ENCODE results near the gene PHIP. TPM values are rescaled to one million over a fixed set of nuclear protein-coding genes. Genes with fewer than 3 reads are reported as not detected.

PHIP gene
- total RNA-seq, 4 donors from 2014 or later = 12.1 to 34.5 (median 20.7) TPM

- in situ Hi-C loops (cut with MboI; ENCODE audit: low pct_ligation_motif_present in 1 of 4, low pct_unique_long_range_greater_than_20kb in 1 of 4, low sequenced_read_pairs in 3 of 4) = no loop called here
- Histone ChIP-seq H3K4me1 (peaks cover 0 to 9% (median 2%) of the 10 kb centered on the region in 4 donors), H3K4me3 (no peak overlapping the region), H3K36me3 (peaks cover 0 to 12% (median 5%) of the 10 kb centered on the region in 4 donors), H3K9me3 (no peaks in the 10 kb centered on the region), H3K27ac (no peak overlapping the region), H3K27me3 (no peaks in the 10 kb centered on the region)
- TF ChIP-seq POLR2AphosphoS5 (IDR thresholded peaks at IDR 0.05) (no peak), POLR2A (IDR thresholded peaks at IDR 0.05) (no peak), CTCF (IDR thresholded peaks at IDR 0.05) (no peak), EP300 (IDR thresholded peaks at IDR 0.05; ENCODE audit: low read depth) (no peak)
- 80 to 94% methylated on average over 1 of the region's 1 CpG for WGBS, 2 donors (ENCODE audit: low coverage in 1 of 2)
- DNase-seq = no peak
- intact Hi-C loops (cut with DNase I; ENCODE audit: low total_unique reads) = no loop called here
Measured at GRCh38 chr6:79009819-79010218, 68.2 kb downstream of the PHIP start.

- H3K36me3 ChIP-seq = peaks cover 0 to 29% (median 11%) of the 10 kb centered on the region in 4 donors
- H3K4me1 ChIP-seq = peaks cover 0 to 9% (median 2%) of the 10 kb centered on the region in 4 donors
- TF ChIP-seq POLR2A (IDR thresholded peaks at IDR 0.05) = no peak
- no peak for TF ChIP-seq POLR2AphosphoS5 (IDR thresholded peaks at IDR 0.05)
- no peak for TF ChIP-seq EP300 (IDR thresholded peaks at IDR 0.05; ENCODE audit: low read depth)
- no peak for TF ChIP-seq CTCF (IDR thresholded peaks at IDR 0.05)
- no peaks in the 10 kb centered on the region for H3K27me3 ChIP-seq
- 76 to 100% methylated on average over 1 of the region's 1 CpG for WGBS, 2 donors (ENCODE audit: low coverage in 1 of 2)
- H3K9me3 ChIP-seq = no peaks in the 10 kb centered on the region
- DNase-seq = no peak
- no peak overlapping the region for H3K4me3 ChIP-seq
- intact Hi-C loops (cut with DNase I; ENCODE audit: low total_unique reads) = no loop called here
- no peak overlapping the region for H3K27ac ChIP-seq
- in situ Hi-C loops (cut with MboI; ENCODE audit: low pct_ligation_motif_present in 1 of 4, low pct_unique_long_range_greater_than_20kb in 1 of 4, low sequenced_read_pairs in 3 of 4) = no loop called here
Measured at GRCh38 chr6:79005497-79005896, 72.6 kb downstream of the PHIP start.

DNA sequence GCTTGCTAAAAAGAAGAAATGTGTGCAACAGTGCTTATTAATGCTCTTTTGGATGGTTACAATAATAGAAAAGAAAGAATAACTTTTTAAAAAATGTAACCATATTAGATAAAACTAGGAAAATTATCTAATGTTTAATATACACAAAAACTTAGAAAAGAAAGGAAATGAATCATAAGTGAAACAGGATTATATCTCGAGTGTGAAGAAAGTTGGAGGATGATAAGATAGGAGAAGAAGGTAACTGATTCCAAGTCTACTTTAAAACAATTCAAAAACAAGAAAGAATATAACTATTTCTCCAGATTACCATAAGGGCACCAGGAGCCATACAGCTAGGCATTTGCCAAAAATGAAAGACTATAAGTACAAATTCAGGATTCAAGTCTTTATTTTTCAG lies 73.0 kb downstream of the PHIP start:
- DNase-seq = no peak
- Histone ChIP-seq H3K9me3 (no peaks in the 10 kb centered on the region), H3K4me3 (no peak overlapping the region), H3K27ac (no peak overlapping the region), H3K27me3 (no peaks in the 10 kb centered on the region), H3K36me3 (peaks cover 0 to 29% (median 12%) of the 10 kb centered on the region in 4 donors), H3K4me1 (peaks cover 0 to 9% (median 2%) of the 10 kb centered on the region in 4 donors)
- in situ Hi-C loops (cut with MboI; ENCODE audit: low pct_ligation_motif_present in 1 of 4, low pct_unique_long_range_greater_than_20kb in 1 of 4, low sequenced_read_pairs in 3 of 4) (no loop called here), intact Hi-C loops (cut with DNase I; ENCODE audit: low total_unique reads) (no loop called here)
- no peak for TF ChIP-seq POLR2AphosphoS5 (IDR thresholded peaks at IDR 0.05)
- TF ChIP-seq CTCF (IDR thresholded peaks at IDR 0.05) = no peak
- no peak for TF ChIP-seq POLR2A (IDR thresholded peaks at IDR 0.05)
- TF ChIP-seq EP300 (IDR thresholded peaks at IDR 0.05; ENCODE audit: low read depth) = no peak
- WGBS, 2 donors (ENCODE audit: low coverage in 1 of 2) = 50 to 84% methylated on average over 1 of the region's 1 CpG

DNA sequence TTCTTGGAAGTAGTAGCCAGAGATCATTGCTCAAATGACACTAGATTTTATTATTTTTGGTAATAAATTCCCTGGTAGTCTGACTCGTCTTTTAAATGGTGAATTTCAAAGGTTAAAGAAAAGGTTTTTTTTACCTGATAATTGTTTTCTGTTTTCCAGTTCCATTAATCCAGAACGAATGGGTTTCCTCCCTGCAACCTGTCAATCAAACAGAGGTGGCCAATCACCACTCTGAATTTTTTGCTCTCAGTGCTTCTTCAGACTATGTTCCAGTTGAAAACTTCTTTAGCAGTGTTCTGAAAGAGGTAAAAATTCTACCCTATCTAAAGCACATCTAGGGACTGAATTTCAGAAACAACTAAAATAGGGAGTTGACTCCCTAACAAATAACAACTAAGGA lies 73.8 kb downstream of the PHIP start:
- whole genome bisulfite sequencing, 2 donors (ENCODE audit: low coverage in 1 of 2) = 90 to 91% methylated on average over 2 of the region's 2 CpGs
- Histone ChIP-seq H3K27me3 (no peaks in the 10 kb centered on the region), H3K4me3 (no peak overlapping the region), H3K9me3 (no peaks in the 10 kb centered on the region), H3K36me3 (peaks cover 0 to 29% (median 10%) of the 10 kb centered on the region in 4 donors), H3K27ac (no peak overlapping the region), H3K4me1 (peaks cover 0 to 9% (median 2%) of the 10 kb centered on the region in 4 donors)
- TF ChIP-seq POLR2AphosphoS5 (IDR thresholded peaks at IDR 0.05) (no peak), EP300 (IDR thresholded peaks at IDR 0.05; ENCODE audit: low read depth) (no peak), CTCF (IDR thresholded peaks at IDR 0.05) (no peak), POLR2A (IDR thresholded peaks at IDR 0.05) (no peak)
- DNase-seq = no peak
- in situ Hi-C loops (cut with MboI; ENCODE audit: low pct_ligation_motif_present in 1 of 4, low pct_unique_long_range_greater_than_20kb in 1 of 4, low sequenced_read_pairs in 3 of 4) (no loop called here), intact Hi-C loops (cut with DNase I; ENCODE audit: low total_unique reads) (no loop called here)
